ENCODE data around the gene GSTM4. TPM values are rescaled to one million over a fixed set of nuclear protein-coding genes. Genes with fewer than 3 reads are reported as not detected.

GSTM4 gene
- total RNA-seq, 1 donor from 2014 or later: 4.6 TPM

DNA sequence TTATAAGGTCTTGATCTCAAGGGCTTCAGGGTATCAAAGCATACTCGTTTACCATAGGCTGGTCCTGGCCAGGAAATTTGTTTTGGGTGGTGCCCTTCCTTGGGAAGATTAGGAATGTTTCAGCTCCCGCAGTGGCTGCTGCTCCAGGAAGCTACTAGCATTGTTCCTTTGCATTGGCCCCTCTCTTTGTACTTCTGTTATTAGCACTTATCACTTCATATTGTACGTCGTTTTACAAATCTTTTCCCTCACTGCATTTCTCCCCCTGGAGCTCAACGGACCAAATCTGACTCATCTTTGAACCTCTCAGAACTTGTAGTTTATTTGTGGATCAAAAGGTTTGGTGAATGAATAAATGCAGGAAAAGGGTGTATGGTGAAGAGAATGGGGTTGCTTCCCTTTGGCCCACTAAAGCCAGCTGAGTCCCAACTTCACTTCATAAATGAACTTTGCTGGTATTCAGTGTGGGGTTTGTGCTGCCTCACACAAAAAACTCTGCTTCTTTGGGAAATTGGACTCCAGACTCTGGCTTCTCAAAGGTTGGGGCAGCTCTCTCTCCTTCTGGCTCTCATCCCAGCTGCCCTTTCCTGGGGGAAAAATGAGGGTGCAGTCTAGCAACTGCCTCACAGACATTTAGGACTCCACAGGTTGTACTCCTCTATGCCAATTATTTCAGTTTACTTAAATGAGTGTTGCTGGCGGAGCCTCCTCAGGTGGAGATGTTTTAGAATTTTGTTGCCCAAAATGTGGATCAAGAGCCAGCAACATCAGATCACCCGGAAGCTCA is 42.3 kb upstream of the GSTM4 start:
- Histone ChIP-seq H3K4me2 (ENCODE audit: low read length) (peak overlapping the region; percentile 29), H3K4me1 (ENCODE audit: insufficient read depth, low read length) (peaks cover 42% of the 10 kb centered on the region), H3K9ac (ENCODE audit: low read length) (no peak overlapping the region), H3K79me2 (ENCODE audit: insufficient read depth, low read length) (no peaks in the 10 kb centered on the region), H3K27me3 (ENCODE audit: insufficient read depth, low read length) (no peaks in the 10 kb centered on the region), H3K9me3 (ENCODE audit: insufficient read depth, low read depth, low read length) (no peaks in the 10 kb centered on the region), H3K27ac (ENCODE audit: low read depth, low read length) (peak overlapping the region; percentile 23), H2AFZ (ENCODE audit: low read depth, low read length) (no peak overlapping the region), H3K36me3 (ENCODE audit: insufficient read depth, low read length) (no peaks in the 10 kb centered on the region), H4K20me1 (ENCODE audit: insufficient read depth, low read length) (no peaks in the 10 kb centered on the region), H3K4me3 (ENCODE audit: insufficient read depth, low read depth, low read length) (no peak overlapping the region)
- peak overlapping the region; percentile 64 for H3K27ac Mint-ChIP-seq (ENCODE audit: unreplicated experiment)
- H3K27me3 Mint-ChIP-seq (ENCODE audit: low read depth, unreplicated experiment): no peaks in the 10 kb centered on the region
- H3K36me3 Mint-ChIP-seq (ENCODE audit: low read depth, unreplicated experiment): peaks cover 5% of the 10 kb centered on the region
- H3K4me3 Mint-ChIP-seq (ENCODE audit: unreplicated experiment): peak overlapping the region; percentile 37
- FAIRE-seq (no peak), DNase-seq (ENCODE audit: low read depth) (peak; percentile 72)
- H3K9me3 Mint-ChIP-seq (ENCODE audit: unreplicated experiment): peaks cover 3% of the 10 kb centered on the region
- H3K4me1 Mint-ChIP-seq (ENCODE audit: low read depth, unreplicated experiment): peaks cover 53% of the 10 kb centered on the region
- TF ChIP-seq, protein P1, sequence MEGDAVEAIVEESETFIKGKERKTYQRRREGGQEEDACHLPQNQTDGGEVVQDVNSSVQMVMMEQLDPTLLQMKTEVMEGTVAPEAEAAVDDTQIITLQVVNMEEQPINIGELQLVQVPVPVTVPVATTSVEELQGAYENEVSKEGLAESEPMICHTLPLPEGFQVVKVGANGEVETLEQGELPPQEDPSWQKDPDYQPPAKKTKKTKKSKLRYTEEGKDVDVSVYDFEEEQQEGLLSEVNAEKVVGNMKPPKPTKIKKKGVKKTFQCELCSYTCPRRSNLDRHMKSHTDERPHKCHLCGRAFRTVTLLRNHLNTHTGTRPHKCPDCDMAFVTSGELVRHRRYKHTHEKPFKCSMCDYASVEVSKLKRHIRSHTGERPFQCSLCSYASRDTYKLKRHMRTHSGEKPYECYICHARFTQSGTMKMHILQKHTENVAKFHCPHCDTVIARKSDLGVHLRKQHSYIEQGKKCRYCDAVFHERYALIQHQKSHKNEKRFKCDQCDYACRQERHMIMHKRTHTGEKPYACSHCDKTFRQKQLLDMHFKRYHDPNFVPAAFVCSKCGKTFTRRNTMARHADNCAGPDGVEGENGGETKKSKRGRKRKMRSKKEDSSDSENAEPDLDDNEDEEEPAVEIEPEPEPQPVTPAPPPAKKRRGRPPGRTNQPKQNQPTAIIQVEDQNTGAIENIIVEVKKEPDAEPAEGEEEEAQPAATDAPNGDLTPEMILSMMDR (IDR thresholded peaks at IDR 0.05; ENCODE audit: insufficient read depth, low read depth, low read length): no peak
- no peak for TF ChIP-seq EZH2 (IDR thresholded peaks at IDR 0.05; ENCODE audit: insufficient read depth, low read length)

DNA sequence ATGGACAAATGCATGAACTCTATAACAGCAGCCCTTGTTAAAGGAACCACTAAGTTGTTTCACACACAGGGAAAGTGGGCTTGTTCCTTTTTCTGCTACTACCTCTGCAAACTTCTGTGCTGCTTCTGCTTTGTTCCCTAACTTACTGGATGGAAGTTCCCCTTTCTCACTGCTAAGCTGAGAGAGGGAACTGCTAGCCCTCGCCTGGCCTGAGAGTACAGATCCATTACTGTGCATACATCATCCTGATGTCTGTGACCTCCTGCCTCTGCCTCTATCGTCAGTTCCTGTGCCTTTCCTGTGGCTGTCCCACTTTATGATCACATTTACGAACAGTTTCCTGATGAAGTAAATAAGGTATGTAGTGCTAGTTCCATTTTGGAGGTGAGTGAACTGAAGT is 40.0 kb upstream of the GSTM4 start:
- Histone ChIP-seq H2AFZ (ENCODE audit: low read depth, low read length) (no peak overlapping the region), H3K9ac (ENCODE audit: low read length) (no peak overlapping the region), H3K4me1 (ENCODE audit: insufficient read depth, low read length) (peaks cover 40% of the 10 kb centered on the region), H4K20me1 (ENCODE audit: insufficient read depth, low read length) (no peaks in the 10 kb centered on the region), H3K4me2 (ENCODE audit: low read length) (no peak overlapping the region), H3K36me3 (ENCODE audit: insufficient read depth, low read length) (no peaks in the 10 kb centered on the region), H3K9me3 (ENCODE audit: insufficient read depth, low read depth, low read length) (no peaks in the 10 kb centered on the region), H3K79me2 (ENCODE audit: insufficient read depth, low read length) (peaks cover 14% of the 10 kb centered on the region), H3K4me3 (ENCODE audit: insufficient read depth, low read depth, low read length) (no peak overlapping the region), H3K27ac (ENCODE audit: low read depth, low read length) (no peak overlapping the region), H3K27me3 (ENCODE audit: insufficient read depth, low read length) (no peaks in the 10 kb centered on the region)
- Mint-ChIP-seq H3K27me3 (ENCODE audit: low read depth, unreplicated experiment) (no peaks in the 10 kb centered on the region), H3K4me1 (ENCODE audit: low read depth, unreplicated experiment) (peaks cover 48% of the 10 kb centered on the region), H3K27ac (ENCODE audit: unreplicated experiment) (peak overlapping the region; percentile 28), H3K9me3 (ENCODE audit: unreplicated experiment) (peaks cover 3% of the 10 kb centered on the region), H3K4me3 (ENCODE audit: unreplicated experiment) (no peak overlapping the region), H3K36me3 (ENCODE audit: low read depth, unreplicated experiment) (peaks cover 3% of the 10 kb centered on the region)
- DNase-seq (ENCODE audit: low read depth): no peak
- TF ChIP-seq, protein P1 (IDR thresholded peaks at IDR 0.05; ENCODE audit: insufficient read depth, low read depth, low read length): no peak
- TF ChIP-seq EZH2 (IDR thresholded peaks at IDR 0.05; ENCODE audit: insufficient read depth, low read length): no peak
- FAIRE-seq: no peak

DNA sequence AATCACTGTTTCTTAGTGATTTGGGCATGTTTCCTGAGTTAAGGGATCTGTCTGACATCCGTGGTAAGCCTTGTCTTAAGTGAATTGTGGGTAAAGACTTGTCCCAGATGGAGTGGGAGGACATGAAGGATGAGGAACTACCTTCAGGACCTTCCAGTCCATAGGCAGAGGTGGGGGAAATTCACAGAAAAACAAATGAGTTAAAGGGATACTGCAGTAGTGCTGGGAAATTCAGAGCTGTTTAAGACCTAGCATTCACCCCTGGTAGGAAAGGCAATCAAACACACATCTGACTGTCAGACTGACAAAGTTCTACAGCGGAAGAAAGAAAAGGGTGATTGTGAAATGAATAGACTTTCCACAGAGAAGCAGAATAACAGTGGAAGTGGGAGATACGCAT is 39.5 kb upstream of the GSTM4 start:
- H3K27me3 Mint-ChIP-seq (ENCODE audit: low read depth, unreplicated experiment): no peaks in the 10 kb centered on the region
- Histone ChIP-seq H3K36me3 (ENCODE audit: insufficient read depth, low read length) (no peaks in the 10 kb centered on the region), H3K79me2 (ENCODE audit: insufficient read depth, low read length) (peaks cover 20% of the 10 kb centered on the region), H4K20me1 (ENCODE audit: insufficient read depth, low read length) (peaks cover 5% of the 10 kb centered on the region), H3K27ac (ENCODE audit: low read depth, low read length) (peak overlapping the region; percentile 89), H3K9me3 (ENCODE audit: insufficient read depth, low read depth, low read length) (no peaks in the 10 kb centered on the region), H3K9ac (ENCODE audit: low read length) (peak overlapping the region; percentile 68), H3K4me1 (ENCODE audit: insufficient read depth, low read length) (peaks cover 40% of the 10 kb centered on the region), H2AFZ (ENCODE audit: low read depth, low read length) (no peak overlapping the region), H3K4me3 (ENCODE audit: insufficient read depth, low read depth, low read length) (no peak overlapping the region), H3K4me2 (ENCODE audit: low read length) (peak overlapping the region; percentile 55), H3K27me3 (ENCODE audit: insufficient read depth, low read length) (no peaks in the 10 kb centered on the region)
- no peak overlapping the region for H3K4me3 Mint-ChIP-seq (ENCODE audit: unreplicated experiment)
- FAIRE-seq: no peak
- H3K9me3 Mint-ChIP-seq (ENCODE audit: unreplicated experiment): peaks cover 3% of the 10 kb centered on the region
- peak overlapping the region; percentile 55 for H3K27ac Mint-ChIP-seq (ENCODE audit: unreplicated experiment)
- TF ChIP-seq, protein P1 (IDR thresholded peaks at IDR 0.05; ENCODE audit: insufficient read depth, low read depth, low read length): no peak
- no peak for TF ChIP-seq EZH2 (IDR thresholded peaks at IDR 0.05; ENCODE audit: insufficient read depth, low read length)
- H3K4me1 Mint-ChIP-seq (ENCODE audit: low read depth, unreplicated experiment): peaks cover 43% of the 10 kb centered on the region
- H3K36me3 Mint-ChIP-seq (ENCODE audit: low read depth, unreplicated experiment): peaks cover 3% of the 10 kb centered on the region
- no peak for DNase-seq (ENCODE audit: low read depth)

All from astrocyte (in vitro differentiated cells and primary cell).